AG08396 (cell line): ENCODE results near the gene HOXD10.

Source experiments
- DNase-seq: peaks from one replicate; pipeline ENCODE4 v3.0.0; 2012; ENCODE audit warnings: low spot score, mixed read lengths

HOXD10 gene

GRCh38 chr2:176123411-176124109 is 7.0 kb downstream of the HOXD10 start:
- no peak for DNase-seq

DNA sequence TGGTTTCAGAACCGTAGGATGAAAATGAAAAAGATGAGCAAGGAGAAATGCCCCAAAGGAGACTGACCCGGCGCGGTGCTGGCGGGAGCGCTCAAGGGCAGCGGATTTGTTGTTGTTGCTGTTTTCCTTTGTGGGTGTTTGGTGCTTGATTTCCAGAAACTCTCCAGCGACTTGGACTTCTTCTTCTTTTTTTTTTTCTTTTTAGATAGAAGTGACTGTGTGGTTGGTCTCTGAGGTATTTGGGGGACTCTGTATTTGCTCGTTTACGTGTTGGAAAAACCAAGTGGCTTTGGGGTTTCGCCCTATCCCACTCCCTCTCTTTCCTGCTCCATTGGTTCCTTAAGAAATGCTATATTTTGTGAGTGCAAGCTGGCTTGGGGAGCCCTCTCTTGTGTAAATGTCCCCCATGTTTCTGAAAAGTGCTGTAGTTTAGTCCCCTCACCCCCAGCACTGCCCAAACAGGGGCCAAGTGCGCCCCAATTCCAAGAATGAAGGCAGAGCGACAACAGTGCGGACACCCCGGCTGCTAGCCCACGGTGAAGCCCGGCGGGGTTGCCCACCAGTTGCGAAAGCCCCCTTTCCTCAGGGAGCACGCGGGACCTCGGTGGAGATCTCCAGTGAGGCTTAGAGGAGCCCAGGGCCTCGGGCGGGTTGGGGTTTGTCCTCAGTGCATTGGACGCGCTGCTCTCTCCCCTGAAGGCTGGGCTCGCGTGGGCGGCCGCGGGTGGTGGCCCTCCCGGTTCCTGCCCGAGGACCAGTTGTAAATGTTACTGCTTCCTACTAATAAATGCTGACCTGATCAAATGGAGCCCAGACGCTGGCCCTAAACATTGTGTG is 7.8 kb downstream of the HOXD10 start:
- DNase-seq, result no peak

DNA sequence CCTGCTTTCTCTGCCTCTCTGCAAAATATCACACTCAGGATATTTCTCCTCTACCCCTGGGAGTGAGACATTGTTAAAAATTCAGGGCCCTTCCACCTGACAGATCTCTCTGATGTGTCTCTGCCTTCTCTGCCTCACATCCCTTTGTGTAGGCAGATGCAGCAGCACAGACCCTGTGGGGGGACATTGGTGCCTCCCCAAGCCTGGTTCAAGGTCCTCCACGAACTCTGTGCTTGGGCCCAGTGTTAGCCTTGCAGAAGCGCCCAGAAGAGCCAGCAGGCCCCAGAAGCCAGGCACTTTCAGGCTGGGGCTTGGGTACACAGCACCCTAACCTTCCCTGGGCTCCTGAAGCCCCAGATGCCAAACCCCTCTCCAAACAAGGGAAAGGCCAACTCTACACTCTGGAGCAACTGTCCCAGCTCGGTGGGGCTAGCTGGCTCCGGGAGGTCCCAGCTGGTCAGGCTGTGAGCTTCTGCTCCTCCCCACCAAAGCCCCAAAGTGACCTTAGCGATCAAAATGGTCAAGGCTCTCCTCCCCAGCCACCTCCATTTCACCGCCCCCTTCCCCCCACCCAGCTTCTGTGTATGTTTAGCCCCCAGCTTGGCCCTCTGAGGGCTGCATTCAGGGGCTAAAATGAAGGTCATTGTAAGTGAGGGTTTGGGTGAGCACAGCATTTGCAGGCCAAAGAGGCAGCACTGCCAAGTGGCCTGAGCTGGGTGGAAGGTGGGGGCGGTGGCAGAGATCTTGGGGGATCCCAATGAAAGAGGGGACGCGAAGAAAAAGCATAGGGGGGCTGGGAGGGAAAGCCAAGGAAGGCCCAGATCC is 8.6 kb downstream of the HOXD10 start:
- no peak for DNase-seq

DNA sequence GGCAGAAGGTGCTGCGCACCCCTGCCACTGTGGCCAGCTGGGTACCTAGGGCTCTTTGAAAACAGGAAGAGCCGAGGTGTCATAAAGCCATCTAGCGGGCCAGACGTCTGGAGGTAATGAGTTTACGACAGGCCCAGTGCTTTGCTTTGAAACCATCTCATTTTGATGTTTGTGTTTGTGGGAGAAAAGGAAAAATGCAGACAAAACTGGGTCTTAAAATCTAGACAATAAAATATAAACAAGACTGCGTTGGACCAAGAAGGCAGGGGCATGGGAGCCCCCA is 9.1 kb downstream of the HOXD10 start:
- no peak for DNase-seq

DNA sequence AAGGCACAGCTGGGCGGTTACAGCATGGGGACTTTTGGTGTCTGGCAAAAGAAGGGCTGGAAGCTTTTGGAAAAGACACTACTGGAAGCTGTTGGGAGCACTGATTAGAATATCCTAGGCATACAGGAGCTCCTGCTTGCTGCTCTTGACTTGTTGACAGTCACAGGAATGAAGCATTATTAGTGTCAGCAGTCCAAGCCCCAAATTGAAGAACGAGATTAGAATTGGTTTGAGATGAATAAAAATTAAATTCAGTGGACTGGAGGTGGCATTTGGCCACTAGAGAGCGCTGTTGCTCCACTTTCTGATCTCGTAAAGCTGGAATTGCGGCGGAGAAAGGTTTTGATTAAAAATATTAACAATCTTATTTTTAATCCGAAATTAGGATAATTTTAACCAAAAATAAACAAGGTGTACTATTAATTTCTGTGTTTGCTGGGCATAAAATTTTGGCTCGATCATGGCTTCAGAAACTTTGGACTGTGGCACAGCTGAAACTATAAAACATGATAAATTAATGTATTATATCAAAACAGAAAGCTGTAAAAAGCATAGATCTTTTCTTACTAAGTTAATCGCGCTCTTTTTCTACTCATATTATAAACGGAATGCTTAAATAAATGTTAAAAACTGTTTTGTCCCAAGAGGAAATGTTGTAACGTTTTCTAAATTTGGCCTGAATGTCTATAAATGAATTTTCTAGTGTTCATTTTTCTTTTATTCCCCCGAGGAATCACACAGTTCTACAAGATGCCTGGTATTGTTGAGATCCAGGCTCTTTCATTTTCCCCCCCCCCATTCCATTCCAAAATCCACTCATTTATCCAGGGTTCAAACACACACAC is 10.6 kb downstream of the HOXD10 start:
- peak; percentile 76 for DNase-seq

DNA sequence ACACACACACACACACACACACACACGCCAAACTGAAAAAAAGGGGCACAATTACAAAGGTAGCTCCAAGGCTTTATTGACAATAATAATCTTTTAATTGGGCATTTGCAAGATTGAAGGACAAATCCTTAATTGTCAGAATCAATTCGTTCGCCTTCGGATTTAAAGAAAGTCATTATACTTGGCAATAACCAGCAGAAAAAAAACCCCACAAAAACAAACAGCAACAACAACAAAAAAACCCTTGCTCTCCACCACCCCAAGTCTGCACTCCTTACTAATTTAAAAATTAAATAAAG is 11.1 kb downstream of the HOXD10 start:
- DNase-seq, result no peak

DNA sequence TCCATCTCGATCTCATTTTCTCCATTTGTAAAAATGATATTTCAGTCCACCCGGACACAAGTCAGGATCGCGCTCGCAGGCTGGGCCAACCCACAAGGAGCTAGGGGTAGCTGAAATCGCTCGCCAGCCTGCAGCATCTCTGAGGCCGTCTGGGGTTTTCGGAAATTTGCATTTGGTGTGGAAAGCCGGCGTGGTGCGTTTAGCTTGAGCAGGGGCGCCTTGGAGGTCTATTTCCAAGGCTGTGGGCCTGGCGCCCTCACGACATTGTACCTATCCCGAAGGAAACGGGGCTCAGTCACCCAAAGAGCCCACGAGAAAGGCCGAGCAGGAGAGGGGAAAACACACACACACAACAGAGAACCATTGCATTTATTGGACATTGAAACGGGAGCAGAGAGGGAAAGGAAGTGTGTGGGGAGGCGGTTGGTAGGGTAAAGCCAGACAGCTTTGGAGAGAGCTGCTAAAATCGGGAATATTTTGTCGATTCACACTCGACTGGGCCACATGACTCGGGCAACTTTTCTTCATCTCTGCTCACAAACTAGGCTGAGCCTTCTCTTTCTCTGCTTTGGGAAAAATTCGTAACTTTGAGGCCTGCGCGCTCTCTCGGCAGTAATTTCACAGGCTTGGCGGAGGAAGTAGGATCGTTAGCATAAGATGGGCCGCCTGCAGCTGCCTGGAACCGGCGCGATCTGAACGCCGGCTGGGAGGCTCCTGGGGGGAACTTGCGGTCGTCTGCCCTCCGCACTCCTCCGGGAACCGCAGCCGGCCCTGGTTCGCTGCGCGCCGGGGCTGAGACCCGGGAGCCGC is 11.8 kb downstream of the HOXD10 start:
- DNase-seq, result no peak

GRCh38 chr2:176128982-176129796 is 12.6 kb downstream of the HOXD10 start, which contains the start of gene HOXD8:
Gene HOXD8, plus strand, starts transcription at chr2:176129705. Its CDS starts 662 bp downstream, at chr2:176130367.
- DNase-seq, result no peak

DNA sequence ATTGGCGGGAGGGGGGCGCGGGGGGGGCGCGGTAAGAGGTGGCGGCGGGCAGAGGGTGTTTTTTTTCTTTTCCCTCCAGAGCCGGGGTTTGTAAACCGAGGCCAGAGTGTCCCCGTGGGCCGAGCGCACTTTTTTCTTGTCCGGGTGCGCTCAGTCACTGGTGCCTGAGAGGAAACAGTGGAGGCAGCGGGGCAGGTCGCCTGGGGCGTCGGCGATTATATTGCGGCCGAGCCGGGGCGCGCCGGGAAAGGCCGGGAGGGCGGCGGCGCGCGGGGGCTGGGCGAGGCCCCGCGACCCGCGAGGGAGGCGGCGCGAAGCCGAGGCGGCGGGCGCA is 13.2 kb downstream of the HOXD10 start:
- DNase-seq, result no peak

GRCh38 chr2:176130147-176130956 is 13.8 kb downstream of the HOXD10 start:
- no peak for DNase-seq

DNA sequence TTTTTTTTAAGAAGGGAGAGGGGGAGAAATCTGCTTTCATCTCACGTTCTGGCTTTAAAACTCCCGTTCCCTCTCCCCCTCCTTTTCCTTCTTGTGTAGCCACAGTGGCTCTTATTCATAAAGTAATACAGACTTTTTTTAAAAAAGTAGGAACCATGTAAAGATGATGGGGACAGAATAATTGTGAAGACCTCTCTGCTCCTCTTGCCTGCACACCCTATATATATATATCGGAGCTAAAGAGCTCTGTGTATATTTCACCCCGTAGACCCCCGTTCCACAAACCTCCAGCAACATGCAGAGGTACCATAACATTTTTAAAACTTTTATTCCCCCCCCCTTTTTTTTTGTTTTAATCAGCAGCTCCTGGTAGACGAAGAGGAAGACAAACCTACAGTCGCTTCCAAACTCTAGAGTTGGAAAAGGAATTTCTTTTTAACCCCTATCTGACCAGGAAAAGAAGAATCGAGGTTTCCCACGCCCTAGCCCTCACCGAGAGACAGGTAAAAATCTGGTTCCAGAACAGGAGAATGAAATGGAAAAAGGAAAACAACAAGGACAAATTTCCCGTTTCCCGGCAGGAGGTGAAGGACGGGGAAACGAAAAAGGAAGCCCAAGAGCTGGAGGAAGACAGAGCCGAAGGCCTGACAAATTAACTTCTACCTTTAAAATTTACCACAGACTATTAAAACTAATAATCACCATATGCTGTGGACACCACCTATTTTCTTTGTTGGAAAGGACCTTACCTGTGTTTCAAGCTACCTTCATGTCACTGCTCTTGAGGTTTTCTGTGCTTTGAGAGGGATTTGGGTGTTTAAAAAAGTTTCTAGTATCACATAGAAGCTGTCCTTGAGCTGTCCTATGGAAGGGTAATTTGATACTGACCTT is 14.6 kb downstream of the HOXD10 start:
- DNase-seq, result no peak

DNA sequence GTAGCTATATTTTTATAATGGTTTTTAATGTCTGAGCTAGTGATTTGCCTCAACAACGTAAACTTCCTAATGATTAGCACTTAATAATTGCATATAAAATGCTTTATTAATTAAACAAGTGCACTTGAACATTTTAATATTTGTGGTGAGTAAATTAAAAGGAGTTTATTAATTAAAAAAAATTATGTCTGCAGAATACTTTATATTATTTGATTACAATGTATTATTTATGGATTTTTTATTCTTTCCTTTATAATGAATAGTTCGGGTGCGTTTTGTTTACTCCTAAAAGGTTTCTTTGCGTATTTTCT is 15.2 kb downstream of the HOXD10 start:
- DNase-seq, result no peak

DNA sequence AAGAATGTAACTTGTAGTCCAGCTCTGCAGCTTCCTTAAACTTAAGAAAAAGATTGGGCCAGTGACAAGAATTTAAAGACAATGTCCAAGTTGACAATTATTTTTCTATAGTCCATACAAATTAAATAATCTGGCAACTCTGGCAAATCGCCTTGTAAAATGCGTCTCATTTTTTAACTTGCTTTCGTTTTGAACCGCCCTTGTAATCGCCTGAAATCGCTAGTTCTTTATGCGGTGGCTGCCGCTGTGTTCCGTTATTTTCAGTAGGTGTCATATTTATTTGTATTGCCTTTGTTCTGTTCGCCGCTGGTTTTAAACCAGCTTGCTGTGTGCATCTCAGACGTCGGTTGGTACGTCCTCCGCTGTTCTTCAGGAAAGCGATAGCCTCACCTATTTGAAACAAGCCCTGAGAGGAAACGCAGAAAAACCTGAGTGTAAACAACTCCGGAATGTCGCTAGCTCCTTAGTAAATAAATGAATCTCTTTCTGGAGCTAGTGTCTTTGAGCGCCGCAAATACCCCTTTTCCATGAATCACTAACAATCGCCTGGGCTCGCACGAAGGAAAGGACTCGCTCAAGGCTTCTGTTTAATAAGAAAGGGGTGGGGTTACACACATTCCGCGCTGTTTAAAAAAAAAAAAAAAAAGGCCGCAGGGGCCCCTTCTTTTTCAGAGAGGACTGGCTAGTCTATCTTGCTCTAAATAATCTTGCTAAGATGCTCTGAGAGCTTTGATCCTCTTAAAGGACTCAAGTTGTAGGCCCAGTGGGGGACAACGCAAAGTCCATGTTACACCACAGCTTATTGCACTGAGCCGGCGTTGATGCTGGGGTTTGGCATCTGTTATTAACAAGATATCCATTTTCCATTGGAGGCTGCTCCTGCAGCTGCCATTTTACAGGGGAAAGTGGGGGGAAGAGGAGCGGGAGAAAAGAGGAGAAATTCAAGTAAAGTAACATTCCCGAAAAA is 15.9 kb downstream of the HOXD10 start:
- no peak for DNase-seq

DNA sequence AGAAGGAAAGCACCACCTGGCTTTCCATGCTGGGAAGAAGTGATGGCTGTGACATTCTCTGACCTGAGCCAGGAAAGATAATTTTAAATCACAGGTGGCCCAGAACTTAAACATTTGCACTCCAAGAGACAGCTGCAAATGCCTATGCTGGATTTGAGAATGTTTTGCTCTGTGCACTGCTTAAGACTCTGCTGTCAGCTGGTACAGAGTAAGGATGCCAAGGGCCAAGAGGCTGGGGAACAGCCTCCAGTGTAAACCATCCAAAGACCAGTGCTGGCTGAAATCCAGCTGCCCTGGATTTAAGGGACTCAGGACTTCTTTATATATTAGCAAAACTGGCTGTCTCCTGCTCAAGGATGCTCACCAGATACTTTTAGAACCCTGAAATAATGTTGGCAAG is 16.8 kb downstream of the HOXD10 start:
- no peak for DNase-seq

GRCh38 chr2:176134035-176134434 is 17.5 kb downstream of the HOXD10 start:
- DNase-seq, result no peak

GRCh38 chr2:176135035-176135440 is 18.5 kb downstream of the HOXD10 start:
- DNase-seq, result no peak
